CD4-positive, CD25-positive, alpha-beta regulatory T cell (primary cell): ENCODE measurements around the gene CTXND1. TPM values are rescaled to one million over a fixed set of nuclear protein-coding genes. Genes with fewer than 3 reads are reported as not detected.
"Not testable (repeated sequence)": the region's sequence is repeated elsewhere in the genome, so short reads cannot be mapped to it uniquely, and the experiment has no call there.

Experiments used
- ATAC-seq, 2 donors: fragments of 150-1000 bp; cut with Tn5 transposase; one replicate each; pipeline ENCODE4 v1.10.0; 2021; ENCODE audit warnings: low read depth in 2 of 2, moderate number of reproducible peaks in 2 of 2, moderate library complexity in 1 of 2
- DNase-seq, 3 donors: peaks; one replicate each; pipeline versions ENCODE4 v3.0.0 to v3.0.0-alpha.2; 2012 to 2022; ENCODE audit warnings: mixed read lengths in 1 of 3
- H3K27ac ChIP-seq: one replicate; pipeline ENCODE4 v1.7.0; 2013; ENCODE audit warnings: mild to moderate bottlenecking, low read length; ENCODE audit not compliant: insufficient read depth, poor library complexity, severe bottlenecking
- H3K27me3 ChIP-seq: one replicate; pipeline ENCODE4 v1.7.0; 2013; ENCODE audit warnings: low read length; ENCODE audit not compliant: control insufficient read depth, insufficient read depth
- H3K36me3 ChIP-seq: one replicate; pipeline ENCODE4 v1.7.0; 2013; ENCODE audit warnings: mild to moderate bottlenecking, low read length, moderate library complexity; ENCODE audit not compliant: control insufficient read depth, insufficient read depth
- H3K4me1 ChIP-seq: 2 replicates; pipeline ENCODE4 v1.7.0; 2013; ENCODE audit warnings: mild to moderate bottlenecking, low read length; ENCODE audit not compliant: insufficient read depth, control insufficient read depth, poor library complexity, severe bottlenecking
- H3K4me3 ChIP-seq: one replicate; pipeline ENCODE4 v1.7.0; 2013; ENCODE audit warnings: low read depth, mild to moderate bottlenecking, low read length, moderate library complexity
- H3K9me3 ChIP-seq, 2 experiments: 1 replicate in 1 of 2; 2 replicates in 1 of 2; pipeline ENCODE4 v1.7.0; 2013; ENCODE audit warnings: low read length in 2 of 2, mild to moderate bottlenecking in 1 of 2, moderate library complexity in 1 of 2; ENCODE audit not compliant: control insufficient read depth in 2 of 2
- H3K27ac Mint-ChIP-seq, 3 donors: one replicate each; pipeline ENCODE4 v1.8.0; 2020 to 2022; ENCODE audit warnings: mild to moderate bottlenecking in 3 of 3, mixed read lengths in 3 of 3, moderate library complexity in 2 of 3
- H3K27me3 Mint-ChIP-seq: one replicate; pipeline ENCODE4 v1.8.0; 2022; ENCODE audit warnings: mild to moderate bottlenecking, mixed read lengths
- H3K36me3 Mint-ChIP-seq: one replicate; pipeline ENCODE4 v1.8.0; 2020; ENCODE audit warnings: mixed read lengths
- H3K4me1 Mint-ChIP-seq, 4 donors: one replicate each; pipeline ENCODE4 v1.8.0; 2020 to 2022; ENCODE audit warnings: mixed read lengths in 4 of 4, mild to moderate bottlenecking in 1 of 4
- H3K4me3 Mint-ChIP-seq, 4 donors: one replicate each; pipeline ENCODE4 v1.8.0; 2020 to 2022; ENCODE audit warnings: mild to moderate bottlenecking in 4 of 4, mixed read lengths in 4 of 4, moderate library complexity in 3 of 4
- H3K9me3 Mint-ChIP-seq, 7 donors: one replicate each; pipeline ENCODE4 v1.8.0; 2020 to 2022; ENCODE audit warnings: mixed read lengths in 7 of 7, mild to moderate bottlenecking in 3 of 7, moderate library complexity in 2 of 7
- polyA plus RNA-seq, 4 donors: library from polyadenylated mRNA; unstranded; fragments of 300-500 nt; fragmentation: Illumina TruSeq; gene quantifications; one replicate each; pipeline ENCODE4 v1.2.3, GENCODE V29; 2021
- total RNA-seq: library from RNA; stranded (reverse); gene quantifications from one replicate; pipeline ENCODE4 v1.2.3, GENCODE V29; 2022

Gene CTXND1
- total and polyA plus RNA-seq, 5 donors from 2014 or later = not detected

DNA sequence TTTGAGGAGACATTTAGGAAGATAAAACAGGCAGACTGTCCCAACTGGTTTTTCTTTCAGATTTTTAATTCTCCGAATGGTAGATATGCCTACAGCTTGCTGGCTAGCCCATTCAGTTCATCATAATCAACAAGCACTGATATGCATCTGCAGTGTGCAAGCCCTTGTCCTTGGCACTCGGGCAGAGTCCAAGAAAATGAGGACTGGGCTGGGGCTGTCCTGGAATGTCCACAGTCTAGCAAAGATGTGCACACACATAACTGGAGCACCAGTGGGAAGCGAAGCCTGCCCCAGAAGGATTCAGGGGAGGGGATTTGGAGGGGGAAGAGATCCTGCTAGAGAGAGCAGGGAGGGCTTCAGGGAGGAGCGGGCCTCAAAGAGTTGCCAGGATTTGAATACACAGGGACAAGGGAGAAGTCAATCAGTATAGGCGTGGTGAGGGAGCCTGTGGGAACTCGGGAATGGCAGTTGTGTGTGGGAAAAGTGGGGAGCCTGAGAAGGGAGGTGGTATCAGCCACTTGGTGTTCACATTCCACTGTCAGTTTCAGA lies 90.5 kb downstream of the CTXND1 start:
- Histone ChIP-seq H3K4me1 (peaks cover 7% of the 10 kb centered on the region), H3K27me3 (no peaks in the 10 kb centered on the region), H3K4me3 (no peak overlapping the region), H3K27ac (no peak overlapping the region), H3K36me3 (no peaks in the 10 kb centered on the region), H3K9me3 (no peaks in the 10 kb centered on the region)
- Mint-ChIP-seq H3K36me3 (peaks cover 15% of the 10 kb centered on the region), H3K4me1 (peaks cover 0 to 14% (median 8%) of the 10 kb centered on the region in 4 donors), H3K27me3 (no peaks in the 10 kb centered on the region), H3K9me3 (no peaks in the 10 kb centered on the region), H3K27ac (peak overlapping the region in 2 of 3 donors; percentile 51 to 56), H3K4me3 (no peak overlapping the region)
- no peak for ATAC-seq
- no peak for DNase-seq

DNA sequence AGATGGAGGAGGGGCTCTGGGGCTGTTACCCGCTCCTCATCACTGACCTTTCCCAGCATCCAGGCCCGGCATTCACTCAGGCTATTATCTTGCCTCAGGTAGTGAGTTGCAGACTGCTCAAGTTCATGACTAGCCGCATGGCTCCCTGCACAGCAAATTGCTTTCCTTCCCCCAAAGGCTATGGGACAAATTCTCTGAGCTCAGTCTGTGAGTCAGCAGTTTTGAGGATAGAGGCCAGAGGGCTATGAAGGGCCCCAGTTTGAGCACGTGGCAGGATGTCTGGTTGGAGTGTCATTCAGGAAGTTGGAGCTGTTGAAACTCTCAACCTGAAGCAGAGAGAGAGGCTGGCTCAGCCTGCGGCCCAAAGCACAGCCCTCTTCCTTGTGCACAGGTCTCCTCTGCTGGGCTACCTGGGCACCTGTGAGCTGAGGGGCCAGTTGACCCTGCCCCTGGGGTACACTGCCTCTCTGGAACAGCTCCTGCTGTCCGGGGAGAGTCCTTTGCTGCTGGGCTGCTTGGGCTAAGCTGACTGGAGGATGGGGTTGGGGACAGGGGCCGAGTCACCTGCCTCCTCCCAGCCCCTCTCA lies 91.3 kb downstream of the CTXND1 start:
- no peak overlapping the region for H3K27ac ChIP-seq
- peaks cover 0 to 14% (median 8%) of the 10 kb centered on the region in 4 donors for H3K4me1 Mint-ChIP-seq
- H3K27me3 Mint-ChIP-seq = no peaks in the 10 kb centered on the region
- DNase-seq = peak in 1 of 3 donors; percentile 82
- H3K36me3 ChIP-seq = no peaks in the 10 kb centered on the region
- peak; percentile 77 to 87 for ATAC-seq
- peak overlapping the region in 1 of 4 donors; percentile 8 for H3K4me3 Mint-ChIP-seq
- H3K27me3 ChIP-seq = no peaks in the 10 kb centered on the region
- no peak overlapping the region for H3K4me3 ChIP-seq
- no peaks in the 10 kb centered on the region for H3K9me3 Mint-ChIP-seq
- H3K27ac Mint-ChIP-seq = peak overlapping the region in 2 of 3 donors; percentile 51 to 56
- H3K9me3 ChIP-seq = no peaks in the 10 kb centered on the region
- peaks cover 7% of the 10 kb centered on the region for H3K4me1 ChIP-seq
- peaks cover 15% of the 10 kb centered on the region for H3K36me3 Mint-ChIP-seq

DNA sequence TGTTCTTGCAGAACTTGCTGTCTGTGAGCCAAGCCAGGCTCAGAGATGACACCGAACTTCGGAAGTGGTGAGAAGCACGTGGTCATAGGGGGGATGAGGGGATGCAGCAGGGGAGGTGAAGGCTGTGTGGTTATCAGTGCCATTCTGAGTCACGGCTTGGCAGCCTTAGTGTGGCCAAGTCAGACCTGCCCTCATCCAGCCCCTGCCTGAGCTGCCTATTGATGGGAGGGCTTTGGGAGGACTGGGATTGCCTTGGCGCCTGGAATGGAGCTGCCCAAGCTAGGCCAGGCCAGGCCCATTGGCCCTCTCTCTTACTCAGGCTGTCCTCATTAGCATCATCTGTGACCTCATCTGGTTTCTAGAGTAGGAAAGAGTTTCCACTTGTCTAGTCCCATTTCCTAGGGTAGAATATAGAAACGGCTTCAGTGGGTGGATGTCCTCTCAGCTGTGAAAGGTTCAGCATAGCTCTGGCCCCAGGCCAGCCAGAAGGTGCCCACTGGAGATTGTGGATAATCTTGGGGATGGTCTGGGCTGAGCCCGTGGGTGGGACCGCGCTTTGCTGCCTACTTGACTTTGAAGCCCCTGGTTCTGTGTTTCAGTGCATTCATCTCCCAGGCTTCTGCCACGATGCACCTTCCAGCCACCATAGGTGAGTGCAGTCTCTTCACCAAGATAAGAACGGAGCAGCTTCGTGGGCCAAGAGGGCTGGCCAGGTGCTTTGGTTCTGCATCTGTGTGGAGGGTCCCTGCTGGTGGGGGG lies 92.0 kb downstream of the CTXND1 start:
- no peak for ATAC-seq
- Mint-ChIP-seq H3K9me3 (no peaks in the 10 kb centered on the region), H3K27me3 (no peaks in the 10 kb centered on the region), H3K36me3 (peaks cover 15% of the 10 kb centered on the region), H3K4me1 (peaks cover 0 to 19% (median 8%) of the 10 kb centered on the region in 4 donors), H3K27ac (no peak overlapping the region), H3K4me3 (no peak overlapping the region)
- Histone ChIP-seq H3K4me1 (peaks cover 7% of the 10 kb centered on the region), H3K4me3 (no peak overlapping the region), H3K36me3 (no peaks in the 10 kb centered on the region), H3K27ac (no peak overlapping the region), H3K9me3 (no peaks in the 10 kb centered on the region), H3K27me3 (no peaks in the 10 kb centered on the region)
- no peak for DNase-seq

DNA sequence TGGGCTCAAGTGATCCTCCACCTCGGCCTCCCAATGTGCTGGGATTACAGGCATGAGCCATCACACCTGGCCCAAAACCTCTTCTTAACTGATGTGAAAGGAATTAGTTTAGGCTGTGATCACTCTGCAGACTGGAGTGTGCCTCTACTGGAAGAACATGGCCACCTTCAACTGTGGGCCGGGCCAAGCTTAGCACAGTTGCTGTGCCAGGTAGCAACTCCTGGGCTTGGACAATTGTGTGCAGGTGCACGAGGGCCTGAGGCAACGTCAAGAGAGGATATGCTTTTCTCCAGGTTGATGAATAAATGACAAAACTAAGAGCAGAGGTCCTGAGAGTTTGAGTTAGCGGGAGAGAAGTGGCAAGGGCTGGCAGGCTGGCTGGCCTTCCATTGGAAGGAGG lies 92.7 kb downstream of the CTXND1 start:
- no peak for DNase-seq
- no peak overlapping the region for H3K27ac Mint-ChIP-seq

DNA sequence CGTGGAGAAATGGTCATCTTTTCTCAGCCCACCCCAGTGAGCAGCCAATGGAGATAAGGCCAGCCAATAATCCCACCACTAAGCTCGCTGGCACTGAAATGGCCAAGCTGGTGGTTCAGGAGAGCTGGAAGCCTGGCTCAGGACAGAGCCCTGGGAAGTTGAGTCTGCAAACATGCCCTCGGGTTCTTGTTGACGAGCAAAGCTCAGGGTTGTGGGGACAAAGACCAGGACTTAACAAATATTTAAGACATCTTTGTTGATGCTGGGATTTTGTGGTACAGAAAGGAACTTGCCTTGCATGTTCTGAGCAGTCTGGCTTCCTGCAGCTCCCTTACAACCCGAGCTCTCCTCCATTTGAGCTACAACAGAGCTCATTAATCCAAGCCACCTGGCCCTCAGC lies 94.8 kb downstream of the CTXND1 start:
- DNase-seq (no peak), ATAC-seq (no peak)
- Histone ChIP-seq H3K4me1 (peaks cover 19% of the 10 kb centered on the region), H3K27me3 (no peaks in the 10 kb centered on the region), H3K27ac (no peak overlapping the region), H3K4me3 (no peak overlapping the region), H3K36me3 (no peaks in the 10 kb centered on the region), H3K9me3 (no peaks in the 10 kb centered on the region)
- H3K27ac Mint-ChIP-seq = no peak overlapping the region
- no peaks in the 10 kb centered on the region for H3K27me3 Mint-ChIP-seq
- H3K4me1 Mint-ChIP-seq = peaks cover 0 to 36% (median 15%) of the 10 kb centered on the region in 4 donors
- H3K4me3 Mint-ChIP-seq = peak overlapping the region in 1 of 4 donors; percentile 3
- peaks cover 11% of the 10 kb centered on the region for H3K36me3 Mint-ChIP-seq
- no peaks in the 10 kb centered on the region for H3K9me3 Mint-ChIP-seq

More for the DNA sequence above, 92.7 kb downstream of the CTXND1 start:
- Mint-ChIP-seq H3K4me1 (peaks cover 0 to 23% (median 8%) of the 10 kb centered on the region in 4 donors), H3K36me3 (peaks cover 15% of the 10 kb centered on the region), H3K4me3 (no peak overlapping the region), H3K27me3 (no peaks in the 10 kb centered on the region), H3K9me3 (no peaks in the 10 kb centered on the region)
- no peaks in the 10 kb centered on the region for H3K9me3 ChIP-seq
- H3K27ac ChIP-seq = no peak overlapping the region
- no peaks in the 10 kb centered on the region for H3K27me3 ChIP-seq
- no peaks in the 10 kb centered on the region for H3K36me3 ChIP-seq
- no peak for ATAC-seq
- no peak overlapping the region for H3K4me3 ChIP-seq
- H3K4me1 ChIP-seq = peaks cover 7% of the 10 kb centered on the region

DNA sequence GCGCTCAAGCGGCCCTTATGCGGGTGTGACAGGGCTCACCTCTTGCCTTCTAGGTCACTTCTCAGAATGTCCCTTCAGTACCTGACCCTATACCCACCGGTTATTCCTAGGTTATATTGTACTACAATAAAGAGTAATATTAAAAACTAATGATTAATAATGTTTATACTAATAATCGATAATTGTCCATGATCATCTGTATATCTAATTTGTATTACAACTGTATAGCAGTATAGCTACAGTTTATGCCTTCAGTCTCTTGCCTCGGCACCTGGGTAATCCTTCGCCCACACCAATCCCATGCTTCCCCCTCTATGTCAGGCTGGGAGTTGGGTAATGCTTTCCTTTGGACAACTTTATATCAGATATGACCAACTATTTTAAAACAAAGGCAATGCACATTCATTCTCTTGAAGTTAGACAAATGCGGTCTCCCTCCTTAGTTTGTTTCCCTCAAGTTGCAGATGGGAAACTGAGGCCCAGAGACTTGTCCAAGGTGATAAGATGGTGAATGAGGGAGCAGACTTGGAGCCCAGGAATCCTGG lies 95.8 kb downstream of the CTXND1 start:
- Mint-ChIP-seq H3K4me3 (peak overlapping the region in 1 of 4 donors; percentile 72), H3K4me1 (peaks cover 0 to 36% (median 20%) of the 10 kb centered on the region in 4 donors), H3K36me3 (peaks cover 7% of the 10 kb centered on the region), H3K27ac (no peak overlapping the region), H3K27me3 (no peaks in the 10 kb centered on the region), H3K9me3 (no peaks in the 10 kb centered on the region)
- H3K36me3 ChIP-seq = no peaks in the 10 kb centered on the region
- no peak for ATAC-seq
- H3K4me3 ChIP-seq = no peak overlapping the region
- no peaks in the 10 kb centered on the region for H3K9me3 ChIP-seq
- H3K4me1 ChIP-seq = peaks cover 19% of the 10 kb centered on the region
- no peak for DNase-seq
- H3K27me3 ChIP-seq = no peaks in the 10 kb centered on the region
- no peak overlapping the region for H3K27ac ChIP-seq

DNA sequence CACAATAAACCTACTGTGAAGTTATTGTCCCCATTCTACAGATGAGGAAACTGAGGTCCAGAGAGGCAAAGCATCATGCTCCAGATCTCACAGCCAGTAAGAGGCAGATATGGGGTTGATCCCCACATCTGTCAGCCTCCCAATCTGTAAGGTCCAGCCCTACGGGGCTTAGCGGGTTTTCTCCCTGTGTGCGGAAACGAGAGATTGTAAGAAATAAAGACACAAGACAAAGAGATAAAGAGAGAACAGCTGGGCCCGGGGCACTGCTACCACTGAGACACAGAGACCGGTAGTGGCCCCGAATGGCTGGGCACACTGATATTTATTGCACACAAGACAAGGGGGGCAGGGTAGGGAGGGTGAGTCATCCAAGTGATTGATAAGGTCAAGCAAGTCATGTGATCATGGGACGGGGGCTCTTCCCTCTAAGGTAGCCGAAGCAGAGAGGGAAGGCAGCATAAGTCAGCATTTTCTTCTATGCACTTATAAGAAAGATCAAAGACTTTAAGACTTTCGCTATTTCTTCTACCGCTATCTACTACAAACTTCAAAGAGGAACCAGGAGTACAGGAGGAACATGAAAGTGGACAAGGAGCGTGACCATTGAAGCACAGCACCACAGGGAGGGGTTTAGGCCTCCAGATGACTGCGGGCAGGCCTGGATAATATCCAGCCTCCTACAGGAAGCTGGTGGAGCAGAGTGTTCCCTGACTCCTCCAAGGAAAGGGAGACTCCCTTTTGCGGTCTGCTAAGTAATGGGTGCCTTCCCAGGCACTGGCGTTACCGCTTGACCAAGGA lies 96.4 kb downstream of the CTXND1 start:
- not testable (repeated sequence) for H3K27ac Mint-ChIP-seq, H3K9me3 Mint-ChIP-seq, H3K4me3 ChIP-seq, ATAC-seq, H3K36me3 ChIP-seq, DNase-seq, H3K27me3 Mint-ChIP-seq, H3K36me3 Mint-ChIP-seq, H3K9me3 ChIP-seq, H3K27me3 ChIP-seq, H3K27ac ChIP-seq
- Mint-ChIP-seq H3K4me3 (peak overlapping the region in 2 of 4 donors; percentile 36 to 57), H3K4me1 (peaks cover 0 to 31% (median 15%) of the 10 kb centered on the region in 4 donors)
- peaks cover 14% of the 10 kb centered on the region for H3K4me1 ChIP-seq
